SK-N-MC (cell line): Measurements from ENCODE around the gene THOC7.

Experiments used
- EZH2 ChIP-seq: fragments of 200-600 bp; sonication (generic); IDR thresholded peaks from one replicate; pipeline ENCODE4 v1.6.1; 2017; ENCODE audit warnings: antibody characterized with exemption
- POLR2AphosphoS5 ChIP-seq: IDR thresholded peaks from 2 replicates; pipeline ENCODE4 v1.6.1; 2012; ENCODE audit warnings: mild to moderate bottlenecking, low read depth, low read length, borderline replicate concordance

DNA sequence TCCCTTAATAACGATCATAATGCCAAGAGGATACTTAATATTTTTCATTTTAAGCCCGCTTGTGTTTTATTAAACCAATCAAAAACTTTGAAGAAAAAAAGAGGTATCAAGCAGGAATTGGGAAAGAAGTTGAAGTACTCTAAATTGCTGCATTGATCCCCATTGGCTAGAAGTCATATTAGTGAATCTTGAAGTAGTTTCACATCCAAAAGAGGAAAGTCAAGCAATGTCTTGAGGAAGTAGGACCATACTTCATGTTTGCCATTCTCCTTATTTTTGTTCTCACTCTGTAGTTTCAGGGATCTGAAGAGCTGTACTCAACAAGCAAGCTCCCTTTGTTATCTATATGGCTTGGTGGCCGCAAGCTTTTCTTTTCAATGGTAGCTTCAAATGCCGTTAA lies 46.4 kb upstream of the THOC7 start:
- TF ChIP-seq EZH2 = no peak
- TF ChIP-seq POLR2AphosphoS5 = no peak
